GM18519 (cell line): Measurements from ENCODE around the gene PNMA6F.
"Not testable (repeated sequence)": the region's sequence is repeated elsewhere in the genome, so short reads cannot be mapped to it uniquely, and the experiment has no call there.

Experiments used
- ATAC-seq: cut with Tn5 transposase; IDR thresholded peaks from one replicate; pipeline ENCODE4 v1.9.1; 2021; ENCODE audit warnings: mild to moderate bottlenecking, moderate library complexity; ENCODE audit not compliant: unreplicated experiment, low FRiP score

PNMA6F gene

GRCh38 chrX:153304988-153305736, 16.4 kb downstream of the PNMA6F start:
- ATAC-seq = no peak

GRCh38 chrX:153303276-153304262, 18.0 kb downstream of the PNMA6F start:
- no peak for ATAC-seq

- no peak for ATAC-seq
Measured at GRCh38 chrX:153302796-153303195, 18.8 kb downstream of the PNMA6F start.

GRCh38 chrX:153301746-153302145, 19.8 kb downstream of the PNMA6F start:
- ATAC-seq = no peak

GRCh38 chrX:153299855-153300254, 21.7 kb downstream of the PNMA6F start:
- no peak for ATAC-seq

- no peak for ATAC-seq
Measured at GRCh38 chrX:153297376-153297775, 24.2 kb downstream of the PNMA6F start.

- not testable (repeated sequence) for ATAC-seq
Measured at GRCh38 chrX:153293485-153294071, 28.0 kb downstream of the PNMA6F start.

- not testable (repeated sequence) for ATAC-seq
Measured at GRCh38 chrX:153288807-153289206, 32.8 kb downstream of the PNMA6F start.

- ATAC-seq = not testable (repeated sequence)
Measured at GRCh38 chrX:153285678-153286077, 35.9 kb downstream of the PNMA6F start.

- not testable (repeated sequence) for ATAC-seq
Measured at GRCh38 chrX:153283982-153284381, 37.6 kb downstream of the PNMA6F start.

GRCh38 chrX:153281784-153282183, 39.8 kb downstream of the PNMA6F start:
- not testable (repeated sequence) for ATAC-seq

GRCh38 chrX:153279304-153279703, 42.3 kb downstream of the PNMA6F start:
- not testable (repeated sequence) for ATAC-seq

GRCh38 chrX:153276049-153276448, 45.5 kb downstream of the PNMA6F start:
- not testable (repeated sequence) for ATAC-seq

- ATAC-seq = not testable (repeated sequence)
Measured at GRCh38 chrX:153275418-153275817, 46.1 kb downstream of the PNMA6F start.

- not testable (repeated sequence) for ATAC-seq
Measured at GRCh38 chrX:153272584-153272983, 49.0 kb downstream of the PNMA6F start.

- ATAC-seq = not testable (repeated sequence)
Measured at GRCh38 chrX:153272070-153272469, 49.5 kb downstream of the PNMA6F start.
